DOHH2 (cell line): ENCODE data around the gene EFL1.

Experiments used
- EZH2phosphoT487 ChIP-seq: fragments of 200-600 bp; sonication (generic); IDR thresholded peaks from 2 replicates; pipeline ENCODE4 v1.6.1; 2017; ENCODE audit warnings: borderline replicate concordance, mild to moderate bottlenecking, antibody characterized with exemption, low read length, moderate library complexity, mixed read lengths
- TF ChIP-seq, protein P1 (sequence below): fragments of 200-600 bp; sonication (generic); IDR thresholded peaks from one replicate; pipeline ENCODE4 v1.5.1; 2014; ENCODE audit warnings: antibody characterized with exemption, mild to moderate bottlenecking, low read depth, low read length; ENCODE audit not compliant: poor library complexity, severe bottlenecking

DNA sequence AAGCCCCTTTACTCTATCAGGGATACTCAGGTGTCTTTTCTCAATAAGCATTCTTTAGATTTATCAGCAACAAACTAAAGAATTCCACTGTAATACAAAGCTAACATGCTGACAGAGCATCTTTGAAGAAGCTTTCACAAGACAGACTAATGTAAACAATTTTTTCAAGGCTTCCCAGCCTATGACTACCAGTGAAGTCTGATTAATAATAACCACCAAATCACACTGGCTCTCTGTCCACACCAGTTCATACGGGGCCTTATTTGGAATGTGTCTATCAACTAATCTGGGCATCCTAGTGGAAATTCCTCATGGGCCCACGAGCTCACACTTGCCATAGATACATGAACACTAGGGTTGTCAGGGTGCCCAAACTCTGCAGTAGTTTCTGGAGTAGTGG, 84.5 kb downstream of the EFL1 start:
- TF ChIP-seq, protein P1, sequence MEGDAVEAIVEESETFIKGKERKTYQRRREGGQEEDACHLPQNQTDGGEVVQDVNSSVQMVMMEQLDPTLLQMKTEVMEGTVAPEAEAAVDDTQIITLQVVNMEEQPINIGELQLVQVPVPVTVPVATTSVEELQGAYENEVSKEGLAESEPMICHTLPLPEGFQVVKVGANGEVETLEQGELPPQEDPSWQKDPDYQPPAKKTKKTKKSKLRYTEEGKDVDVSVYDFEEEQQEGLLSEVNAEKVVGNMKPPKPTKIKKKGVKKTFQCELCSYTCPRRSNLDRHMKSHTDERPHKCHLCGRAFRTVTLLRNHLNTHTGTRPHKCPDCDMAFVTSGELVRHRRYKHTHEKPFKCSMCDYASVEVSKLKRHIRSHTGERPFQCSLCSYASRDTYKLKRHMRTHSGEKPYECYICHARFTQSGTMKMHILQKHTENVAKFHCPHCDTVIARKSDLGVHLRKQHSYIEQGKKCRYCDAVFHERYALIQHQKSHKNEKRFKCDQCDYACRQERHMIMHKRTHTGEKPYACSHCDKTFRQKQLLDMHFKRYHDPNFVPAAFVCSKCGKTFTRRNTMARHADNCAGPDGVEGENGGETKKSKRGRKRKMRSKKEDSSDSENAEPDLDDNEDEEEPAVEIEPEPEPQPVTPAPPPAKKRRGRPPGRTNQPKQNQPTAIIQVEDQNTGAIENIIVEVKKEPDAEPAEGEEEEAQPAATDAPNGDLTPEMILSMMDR = no peak
- no peak for TF ChIP-seq EZH2phosphoT487
